K562 (cell line): Measurements from ENCODE around the gene CDT1. TPM values are rescaled to one million over a fixed set of nuclear protein-coding genes. Genes with fewer than 3 reads are reported as not detected.
A peak's percentile ranks its signal among the peaks of the same experiment; 100 is the strongest.

Experiments used
- CREB1 ChIP-seq, 2 experiments: sonication (generic) in 1 of 2; formaldehyde crosslinking in 1 of 2; IDR thresholded peaks; 2 replicates each; pipeline versions ENCODE4 v1.6.1 to v1.8.0; 2012 to 2022; ENCODE audit warnings: inconsistent platforms in 1 of 2, mild to moderate bottlenecking in 1 of 2, missing genetic modification reagents in 1 of 2, moderate library complexity in 1 of 2
- HIVEP1 ChIP-seq: fragments of 250-450 bp; sonication (Bioruptor Pico); IDR thresholded peaks from 2 replicates; pipeline ENCODE4 v1.4.0; 2020; ENCODE audit warnings: mild to moderate bottlenecking
- HMG20A ChIP-seq: fragments of 450-650 bp; formaldehyde crosslinking; conservative IDR thresholded peaks from 2 replicates; pipeline ENCODE4 v1.4.0; 2020; ENCODE audit warnings: mild to moderate bottlenecking, mixed read lengths
- KDM5B ChIP-seq: fragments of 200-600 bp; sonication (generic); IDR thresholded peaks from 2 replicates; pipeline ENCODE4 v1.6.1; 2012; ENCODE audit warnings: low read depth, mild to moderate bottlenecking, moderate library complexity, low read length, control low read depth, inconsistent platforms; ENCODE audit not compliant: insufficient replicate concordance
- MED1 ChIP-seq: sonication (generic); formaldehyde crosslinking; IDR thresholded peaks from 2 replicates; pipeline ENCODE4 v1.8.1; 2023; ENCODE audit warnings: missing genetic modification reagents, borderline replicate concordance
- NRF1 ChIP-seq, 2 experiments: fragments of 450-650 bp; IDR thresholded peaks in 1 of 2; conservative IDR thresholded peaks in 1 of 2; 2 replicates each; pipeline ENCODE4 v1.6.1; 2014; ENCODE audit warnings: mild to moderate bottlenecking in 2 of 2
- POLR2A ChIP-seq: fragments of 450-650 bp; conservative IDR thresholded peaks from 2 replicates; pipeline ENCODE4 v1.6.1; 2016
- SIN3A ChIP-seq, 2 experiments: fragments of 150-350 bp in 1 of 2; IDR thresholded peaks; 2 replicates each; pipeline ENCODE4 v1.6.1; 2011 to 2016; ENCODE audit warnings: borderline replicate concordance in 2 of 2, low read depth in 2 of 2, low read length in 2 of 2, mild to moderate bottlenecking in 2 of 2, moderate library complexity in 2 of 2; ENCODE audit not compliant: control insufficient read depth in 1 of 2
- SIRT6 ChIP-seq: IDR thresholded peaks from one replicate; pipeline ENCODE4 v1.6.1; 2012; ENCODE audit warnings: low read depth, mild to moderate bottlenecking, control low read depth, inconsistent platforms, low read length, moderate library complexity
- SMARCA4 ChIP-seq: fragments of 450-650 bp; IDR thresholded peaks from 2 replicates; pipeline ENCODE4 v1.6.1; 2016
- TAF1 ChIP-seq: IDR thresholded peaks from 2 replicates; pipeline ENCODE4 v1.6.1; 2011; ENCODE audit warnings: mild to moderate bottlenecking, low read length, moderate library complexity; ENCODE audit not compliant: insufficient read depth, control insufficient read depth, severe bottlenecking; ENCODE audit errors: extremely low read depth
- TBP ChIP-seq: optimal IDR thresholded peaks from 2 replicates; pipeline ENCODE3; 2011; ENCODE audit warnings: low read depth, low read length, improper control_type of control experiment
- TSC22D4 ChIP-seq: fragments of 450-650 bp; IDR thresholded peaks from 2 replicates; pipeline ENCODE4 v1.6.1; 2016; ENCODE audit warnings: missing genetic modification characterization, missing biosample characterization, control low read depth
- ZKSCAN8 ChIP-seq: fragments of 200-800 bp; sonication (Bioruptor generic); IDR thresholded peaks from 2 replicates; pipeline ENCODE4 v1.6.1; 2016; ENCODE audit warnings: missing genetic modification characterization, missing compliant biosample characterization
- polyA plus RNA-seq, 8 experiments: library from polyadenylated mRNA; depleted of rRNA in 4 of 8; stranded (reverse) in 5 of 8; unstranded in 3 of 8; fragments of >200 nt; fragmentation: Nextera tagmentation in 2 of 8; fragmentation: Illumina TruSeq in 1 of 8; extraction: Ambion mirVana in 2 of 8; extraction: Trizol in 1 of 8; gene quantifications; 2 replicates each; pipeline versions ENCODE4 v1.2.1 to v1.2.3, GENCODE V29; 2011 to 2014; ENCODE audit warnings: inconsistent platforms in 1 of 8, missing spikeins in 1 of 8
- total RNA-seq, 7 experiments: library from RNA; depleted of rRNA in 6 of 7; stranded (reverse); fragments of >200 nt in 6 of 7; fragmentation: Illumina TruSeq in 2 of 7; extraction: Trizol in 2 of 7; gene quantifications; 2 replicates each; pipeline versions ENCODE4 v1.2.1 to v1.2.3, GENCODE V29; 2011 to 2021; ENCODE audit warnings: low replicate concordance in 1 of 7
- TF ChIP-seq, protein P1 (sequence below): fragments of 250-450 bp; sonication (Bioruptor Pico); IDR thresholded peaks from 2 replicates; pipeline ENCODE4 v1.4.0; 2020
- TF ChIP-seq, protein P2 (sequence below): fragments of 450-650 bp; IDR thresholded peaks from 2 replicates; pipeline ENCODE4 v1.6.1; 2017; ENCODE audit warnings: mild to moderate bottlenecking, moderate library complexity

The CDT1 gene
- total and polyA plus RNA-seq, 9 of the 15 experiments (the other 6 are each of a cell fraction or from before 2014, with no cell fraction given): 0.92 to 178 (median 14.2) TPM

GRCh38 chr16:88769617-88770460 is 33.8 kb upstream of the CDT1 start (continued):
- TF ChIP-seq, protein P1, sequence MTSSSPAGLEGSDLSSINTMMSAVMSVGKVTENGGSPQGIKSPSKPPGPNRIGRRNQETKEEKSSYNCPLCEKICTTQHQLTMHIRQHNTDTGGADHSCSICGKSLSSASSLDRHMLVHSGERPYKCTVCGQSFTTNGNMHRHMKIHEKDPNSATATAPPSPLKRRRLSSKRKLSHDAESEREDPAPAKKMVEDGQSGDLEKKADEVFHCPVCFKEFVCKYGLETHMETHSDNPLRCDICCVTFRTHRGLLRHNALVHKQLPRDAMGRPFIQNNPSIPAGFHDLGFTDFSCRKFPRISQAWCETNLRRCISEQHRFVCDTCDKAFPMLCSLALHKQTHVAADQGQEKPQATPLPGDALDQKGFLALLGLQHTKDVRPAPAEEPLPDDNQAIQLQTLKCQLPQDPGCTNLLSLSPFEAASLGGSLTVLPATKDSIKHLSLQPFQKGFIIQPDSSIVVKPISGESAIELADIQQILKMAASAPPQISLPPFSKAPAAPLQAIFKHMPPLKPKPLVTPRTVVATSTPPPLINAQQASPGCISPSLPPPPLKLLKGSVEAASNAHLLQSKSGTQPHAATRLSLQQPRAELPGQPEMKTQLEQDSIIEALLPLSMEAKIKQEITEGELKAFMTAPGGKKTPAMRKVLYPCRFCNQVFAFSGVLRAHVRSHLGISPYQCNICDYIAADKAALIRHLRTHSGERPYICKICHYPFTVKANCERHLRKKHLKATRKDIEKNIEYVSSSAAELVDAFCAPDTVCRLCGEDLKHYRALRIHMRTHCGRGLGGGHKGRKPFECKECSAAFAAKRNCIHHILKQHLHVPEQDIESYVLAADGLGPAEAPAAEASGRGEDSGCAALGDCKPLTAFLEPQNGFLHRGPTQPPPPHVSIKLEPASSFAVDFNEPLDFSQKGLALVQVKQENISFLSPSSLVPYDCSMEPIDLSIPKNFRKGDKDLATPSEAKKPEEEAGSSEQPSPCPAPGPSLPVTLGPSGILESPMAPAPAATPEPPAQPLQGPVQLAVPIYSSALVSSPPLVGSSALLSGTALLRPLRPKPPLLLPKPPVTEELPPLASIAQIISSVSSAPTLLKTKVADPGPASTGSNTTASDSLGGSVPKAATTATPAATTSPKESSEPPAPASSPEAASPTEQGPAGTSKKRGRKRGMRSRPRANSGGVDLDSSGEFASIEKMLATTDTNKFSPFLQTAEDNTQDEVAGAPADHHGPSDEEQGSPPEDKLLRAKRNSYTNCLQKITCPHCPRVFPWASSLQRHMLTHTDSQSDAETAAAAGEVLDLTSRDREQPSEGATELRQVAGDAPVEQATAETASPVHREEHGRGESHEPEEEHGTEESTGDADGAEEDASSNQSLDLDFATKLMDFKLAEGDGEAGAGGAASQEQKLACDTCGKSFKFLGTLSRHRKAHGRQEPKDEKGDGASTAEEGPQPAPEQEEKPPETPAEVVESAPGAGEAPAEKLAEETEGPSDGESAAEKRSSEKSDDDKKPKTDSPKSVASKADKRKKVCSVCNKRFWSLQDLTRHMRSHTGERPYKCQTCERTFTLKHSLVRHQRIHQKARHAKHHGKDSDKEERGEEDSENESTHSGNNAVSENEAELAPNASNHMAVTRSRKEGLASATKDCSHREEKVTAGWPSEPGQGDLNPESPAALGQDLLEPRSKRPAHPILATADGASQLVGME (CRISPR knock-in tag): no peak
- TF ChIP-seq NRF1 (conservative IDR thresholded peaks at IDR 0.05 in 1 of 2, IDR thresholded peaks at IDR 0.05 in 1 of 2) (peak; percentile 92 to 93), MED1 (CRISPR knock-in tag) (0 out of 2 replicates have a peak, but pooled peaks have one; percentile 20), SIN3A (IDR thresholded peaks at IDR 0.05; ENCODE audit: borderline replicate concordance in 2 of 2, control insufficient read depth in 1 of 2, low read depth in 2 of 2, low read length in 2 of 2) (peak; percentile 34 to 83; a peak in 2 of 4 replicates), TAF1 (peak; percentile 65), SIRT6 (no peak), HMG20A (CRISPR knock-in tag) (no peak), ZKSCAN8 (no peak), CREB1 (IDR thresholded peaks at IDR 0.05) (no peak), CREB1 (CRISPR knock-in tag; IDR thresholded peaks at IDR 0.05) (no peak), TBP (peak; percentile 15), KDM5B (peak; percentile 61), HIVEP1 (CRISPR knock-in tag) (0 out of 2 replicates have a peak, but pooled peaks have one; percentile 7), POLR2A (peak; percentile 69), TSC22D4 (tag) (no peak), SMARCA4 (peak; percentile 9; the same call in 1 of the 2 replicates)
- TF ChIP-seq, protein P2, sequence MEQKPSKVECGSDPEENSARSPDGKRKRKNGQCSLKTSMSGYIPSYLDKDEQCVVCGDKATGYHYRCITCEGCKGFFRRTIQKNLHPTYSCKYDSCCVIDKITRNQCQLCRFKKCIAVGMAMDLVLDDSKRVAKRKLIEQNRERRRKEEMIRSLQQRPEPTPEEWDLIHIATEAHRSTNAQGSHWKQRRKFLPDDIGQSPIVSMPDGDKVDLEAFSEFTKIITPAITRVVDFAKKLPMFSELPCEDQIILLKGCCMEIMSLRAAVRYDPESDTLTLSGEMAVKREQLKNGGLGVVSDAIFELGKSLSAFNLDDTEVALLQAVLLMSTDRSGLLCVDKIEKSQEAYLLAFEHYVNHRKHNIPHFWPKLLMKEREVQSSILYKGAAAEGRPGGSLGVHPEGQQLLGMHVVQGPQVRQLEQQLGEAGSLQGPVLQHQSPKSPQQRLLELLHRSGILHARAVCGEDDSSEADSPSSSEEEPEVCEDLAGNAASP: no peak
